Stimulated activated CD4-positive, alpha-beta T cell treated with anti-CD3 and anti-CD28 coated beads, Interleukin-12 subunit alpha, Interleukin-12 subunit beta, amount 100 ng/mL, for 24 hours (primary cell): ENCODE measurements around the gene RPS3.

ENCODE experiments used
- DNase-seq, 2 experiments: peaks; one replicate each; pipeline ENCODE4 v3.0.0-alpha.2; 2020; ENCODE audit warnings: low read depth in 2 of 2

RPS3 gene

DNA sequence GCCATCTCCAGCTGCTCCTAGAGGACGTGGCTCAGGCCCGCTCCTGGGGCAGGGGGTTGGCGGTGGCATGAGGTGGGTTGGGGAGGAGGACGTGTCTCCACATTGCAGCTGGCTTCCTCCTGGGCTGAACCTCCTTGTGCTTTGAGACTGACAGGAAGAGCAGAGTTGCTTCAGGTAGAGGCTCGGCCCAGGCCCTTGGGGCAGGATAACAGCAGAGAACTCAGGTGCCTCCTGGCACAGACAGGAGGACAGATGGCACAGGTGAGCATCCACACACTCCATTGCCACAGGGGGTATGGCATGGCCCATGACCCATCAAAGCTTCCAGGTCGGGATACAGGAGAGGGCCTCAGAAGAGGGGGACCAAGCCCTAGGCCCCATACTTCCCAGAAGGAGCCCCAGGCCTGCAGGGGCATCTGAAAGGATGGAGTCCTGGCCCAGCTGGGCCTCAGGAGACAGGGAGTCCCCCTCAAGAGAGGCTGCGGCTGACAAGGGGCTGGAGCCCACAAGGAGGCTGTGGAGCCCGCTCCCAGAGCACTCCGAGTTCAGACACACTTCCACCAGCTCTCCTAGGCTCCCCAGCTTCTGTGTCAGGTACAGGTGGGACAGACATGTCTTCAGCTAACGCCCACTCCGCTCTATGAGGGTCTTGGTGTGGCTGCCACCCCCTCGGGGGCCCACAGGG lies 35.7 kb downstream of the RPS3 start:
- no peak for DNase-seq

DNA sequence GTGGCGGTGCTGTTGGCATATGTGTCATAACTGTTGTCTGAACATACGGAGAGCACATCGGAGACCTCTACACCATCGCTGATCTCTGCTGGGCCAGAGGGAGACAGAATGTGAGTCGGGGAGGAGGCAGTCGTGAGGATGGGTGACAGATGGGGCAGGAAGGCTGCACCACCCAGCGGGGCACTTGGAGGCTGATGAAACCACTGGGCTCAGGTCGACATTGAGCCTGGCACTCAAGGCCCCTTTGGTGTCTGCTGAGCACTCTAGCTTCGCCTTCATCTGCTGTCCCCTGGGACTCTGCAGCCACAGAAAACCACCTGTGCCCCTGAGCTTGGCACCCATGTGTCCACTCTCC lies 36.2 kb downstream of the RPS3 start:
- no peak for DNase-seq

DNA sequence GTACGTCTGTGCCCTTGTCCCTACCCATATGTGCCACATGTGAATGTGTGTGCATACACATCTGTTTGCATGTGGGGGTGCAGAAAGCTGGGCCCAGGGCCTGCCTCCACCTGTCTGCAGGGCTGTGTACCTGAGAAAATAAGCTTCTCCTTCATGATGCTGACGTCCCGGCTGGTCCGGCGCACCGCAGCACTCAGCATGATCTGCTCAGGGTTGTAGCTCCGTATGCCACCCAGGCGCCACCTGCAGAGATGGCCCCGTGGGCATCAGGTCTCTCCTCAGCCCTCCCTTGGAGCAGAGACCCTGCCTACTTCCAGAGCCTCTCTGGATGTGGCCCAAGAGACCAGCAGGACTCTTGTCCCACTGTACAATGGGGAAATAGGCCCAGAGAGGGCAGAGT lies 37.5 kb downstream of the RPS3 start:
- DNase-seq, result no peak

DNA sequence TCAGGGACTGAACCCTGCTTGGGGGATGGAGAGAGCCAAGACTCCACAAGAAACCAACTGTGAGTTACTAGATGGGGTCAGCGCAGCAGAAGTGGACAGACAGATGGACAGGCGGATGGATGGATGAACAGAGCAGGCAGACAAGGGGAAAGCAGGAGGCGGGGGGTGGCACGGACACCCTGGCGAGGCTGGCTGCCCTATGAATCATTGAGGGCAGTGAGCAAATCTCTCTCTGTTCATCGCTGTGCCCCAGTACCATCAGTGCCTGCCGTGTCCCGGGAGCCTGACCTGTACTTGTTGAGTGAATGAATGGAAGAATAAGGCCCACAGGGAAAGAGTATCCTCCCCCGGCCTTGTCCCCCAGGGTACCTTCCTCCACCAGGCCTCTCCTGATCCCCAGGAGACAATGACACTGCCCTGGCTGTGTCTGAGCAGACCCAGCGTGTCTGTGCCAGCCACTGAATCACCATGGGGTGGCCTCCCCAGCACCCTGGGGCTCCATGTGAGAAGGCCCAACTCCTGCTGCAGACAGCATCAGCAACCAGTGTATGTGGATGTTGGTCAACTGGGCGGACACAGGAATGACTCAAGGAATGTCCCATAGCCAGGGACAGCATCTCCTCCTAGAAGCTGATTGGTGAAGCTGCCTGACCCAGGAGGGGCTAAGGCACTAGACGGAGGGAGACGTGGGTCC lies 38.8 kb downstream of the RPS3 start:
- no peak for DNase-seq

DNA sequence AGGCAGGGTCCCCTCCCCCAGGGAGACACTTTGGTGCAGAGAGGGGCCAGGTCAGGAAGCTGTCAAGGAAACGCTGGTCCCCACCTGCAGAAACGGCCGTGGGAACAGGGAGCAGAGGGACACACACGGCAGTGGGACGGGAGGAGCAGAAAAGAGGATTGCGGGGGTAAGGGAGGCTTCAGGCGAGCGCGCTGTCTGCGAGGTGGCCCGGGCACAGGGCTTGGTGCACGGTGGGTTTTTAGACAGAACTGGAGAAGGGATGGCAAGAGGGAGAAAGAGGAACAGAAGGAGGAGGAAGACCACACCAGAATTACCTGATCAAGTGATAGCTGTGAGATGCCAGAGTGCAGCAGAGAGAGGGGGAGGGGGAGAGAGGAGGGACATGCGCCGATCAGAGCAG lies 39.7 kb downstream of the RPS3 start:
- no peak for DNase-seq

DNA sequence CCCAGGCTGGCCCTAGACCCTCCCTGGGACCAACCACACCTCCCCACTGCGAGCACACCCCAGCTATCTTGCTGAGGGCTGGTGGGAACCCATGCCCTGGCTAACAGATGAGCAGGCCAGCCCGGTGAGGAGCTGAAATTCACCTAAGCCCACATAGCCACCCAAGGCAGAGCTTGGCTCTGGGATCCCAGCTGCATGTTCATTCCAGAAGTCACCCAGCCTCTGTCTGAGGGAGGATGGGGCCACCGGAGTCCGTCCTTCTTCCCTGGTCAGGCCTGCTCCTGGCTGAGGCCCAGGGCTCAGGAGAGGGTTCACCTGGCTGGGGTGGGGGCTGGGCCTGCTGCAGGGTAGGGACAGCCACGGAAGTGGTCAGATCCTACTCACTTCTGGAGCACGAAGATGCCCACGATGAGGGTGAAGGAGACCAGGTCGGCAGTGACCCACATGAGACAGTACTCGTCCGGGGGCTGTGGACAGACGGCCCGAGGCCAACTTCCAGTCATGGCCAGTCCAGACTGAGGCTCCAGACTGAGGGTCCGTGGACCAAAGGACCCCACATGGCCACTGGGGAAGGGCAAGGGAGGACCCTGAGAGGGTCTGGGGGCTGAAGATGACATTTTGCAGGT lies 40.3 kb downstream of the RPS3 start:
- DNase-seq, result no peak

DNA sequence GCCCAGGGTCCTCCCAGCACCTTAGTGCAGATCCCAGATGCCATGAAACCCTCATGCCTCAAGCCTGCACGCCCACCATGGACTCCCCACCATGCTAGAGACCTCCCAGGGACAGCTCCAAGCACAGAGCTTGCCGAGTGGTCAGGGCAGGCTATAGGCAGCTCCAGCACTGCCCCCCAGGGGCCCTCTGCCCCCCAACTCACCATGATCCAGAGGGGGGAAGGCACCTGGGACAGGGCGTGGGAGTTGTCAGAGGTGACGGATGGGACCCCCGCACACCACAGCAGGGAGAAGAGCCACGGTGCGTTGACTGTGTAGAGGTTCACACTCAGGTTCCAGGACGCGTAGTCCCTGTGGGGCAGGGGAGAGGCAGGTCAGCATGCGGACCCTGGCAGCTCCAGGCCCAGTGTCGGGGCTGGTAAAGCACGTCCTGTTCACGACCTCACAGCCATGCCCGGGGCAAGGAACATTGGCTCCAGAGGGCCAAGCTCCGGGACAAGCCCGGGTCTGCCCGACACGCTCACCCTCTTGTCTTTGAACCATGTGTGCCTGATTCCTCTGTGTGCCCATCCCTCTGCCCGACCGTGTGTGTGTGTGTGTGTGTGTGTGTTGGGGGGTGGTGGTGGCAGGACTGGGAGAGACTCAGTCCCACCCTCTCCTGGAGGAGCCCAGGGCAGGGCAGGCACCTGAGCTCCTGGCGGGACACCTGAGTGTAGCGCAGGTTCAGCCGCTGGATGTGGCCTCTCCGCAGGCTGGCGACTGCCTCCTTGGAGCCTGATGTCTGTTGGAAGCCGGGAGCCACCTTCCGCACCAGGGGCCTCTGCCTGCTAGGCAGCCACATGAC lies 41.9 kb downstream of the RPS3 start:
- no peak for DNase-seq

DNA sequence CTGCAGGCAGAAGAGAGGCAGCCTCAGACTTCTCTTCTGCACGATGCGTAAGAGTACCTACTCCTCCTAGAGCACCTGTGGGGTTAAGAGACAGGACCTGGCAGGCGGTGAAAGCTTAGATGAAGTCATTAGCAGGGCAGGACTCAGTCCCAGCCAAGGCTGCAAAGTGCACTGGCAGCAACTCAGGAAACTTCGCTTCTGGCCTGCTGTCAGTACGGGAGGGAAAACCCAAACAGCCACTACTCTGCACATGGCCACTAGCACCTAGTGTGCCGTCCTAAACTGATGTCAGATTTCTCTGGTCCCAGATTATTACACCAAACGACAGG lies 42.5 kb downstream of the RPS3 start:
- DNase-seq, result no peak

DNA sequence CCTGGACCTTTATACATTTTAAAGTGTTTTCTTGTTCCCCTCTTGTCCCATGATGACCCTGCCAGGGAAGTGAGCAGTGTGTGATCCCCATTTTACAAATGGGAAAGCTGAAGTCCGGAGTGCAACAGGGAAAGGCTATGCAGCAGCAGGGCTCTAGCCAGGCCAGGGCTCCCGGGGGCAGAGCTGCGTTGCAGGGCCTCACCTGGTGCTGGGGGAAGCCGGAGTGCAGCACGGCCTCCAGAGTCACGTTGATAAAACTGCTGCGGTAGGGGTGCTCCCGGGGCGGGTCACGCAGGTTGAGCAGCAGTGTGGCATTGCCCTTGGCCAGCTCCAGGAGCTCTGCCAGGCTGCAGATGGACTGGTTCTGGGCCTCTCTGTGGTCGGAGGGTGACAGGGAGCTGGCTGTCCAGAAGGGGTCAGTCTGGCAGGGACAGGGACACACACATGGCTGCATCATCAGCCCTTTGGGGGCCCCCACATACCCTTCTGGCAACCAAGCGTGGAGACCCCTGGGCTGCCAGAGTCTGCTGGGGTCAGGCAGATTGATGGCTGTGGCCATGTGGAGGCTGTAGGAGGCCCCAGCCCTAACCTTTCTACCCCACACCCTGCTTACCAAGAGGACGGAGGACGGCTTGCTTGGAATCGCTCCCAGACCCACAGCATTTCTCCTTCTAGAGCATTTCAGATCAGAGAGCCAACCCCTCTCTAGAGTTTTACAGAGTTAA lies 43.0 kb downstream of the RPS3 start:
- DNase-seq, result no peak

DNA sequence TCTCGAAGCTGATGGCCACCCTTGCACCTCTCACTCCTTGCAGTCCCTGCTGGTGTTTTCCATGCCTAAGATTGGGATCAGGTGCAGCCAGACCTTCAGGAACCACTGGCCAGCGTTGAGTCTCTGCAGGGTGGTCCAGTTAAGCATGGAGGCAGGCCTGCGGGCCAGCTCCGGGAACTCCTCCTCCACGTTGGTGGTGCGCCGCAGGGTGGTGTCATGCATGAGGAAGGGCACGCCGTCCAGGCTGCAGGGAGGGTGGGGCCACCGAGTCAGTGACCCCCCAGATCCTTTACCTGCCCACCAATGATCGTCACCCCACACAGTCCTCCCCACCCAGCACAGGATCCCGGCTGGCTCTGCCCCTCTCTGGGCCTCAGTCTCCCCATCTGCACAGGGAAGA lies 43.7 kb downstream of the RPS3 start:
- no peak for DNase-seq

DNA sequence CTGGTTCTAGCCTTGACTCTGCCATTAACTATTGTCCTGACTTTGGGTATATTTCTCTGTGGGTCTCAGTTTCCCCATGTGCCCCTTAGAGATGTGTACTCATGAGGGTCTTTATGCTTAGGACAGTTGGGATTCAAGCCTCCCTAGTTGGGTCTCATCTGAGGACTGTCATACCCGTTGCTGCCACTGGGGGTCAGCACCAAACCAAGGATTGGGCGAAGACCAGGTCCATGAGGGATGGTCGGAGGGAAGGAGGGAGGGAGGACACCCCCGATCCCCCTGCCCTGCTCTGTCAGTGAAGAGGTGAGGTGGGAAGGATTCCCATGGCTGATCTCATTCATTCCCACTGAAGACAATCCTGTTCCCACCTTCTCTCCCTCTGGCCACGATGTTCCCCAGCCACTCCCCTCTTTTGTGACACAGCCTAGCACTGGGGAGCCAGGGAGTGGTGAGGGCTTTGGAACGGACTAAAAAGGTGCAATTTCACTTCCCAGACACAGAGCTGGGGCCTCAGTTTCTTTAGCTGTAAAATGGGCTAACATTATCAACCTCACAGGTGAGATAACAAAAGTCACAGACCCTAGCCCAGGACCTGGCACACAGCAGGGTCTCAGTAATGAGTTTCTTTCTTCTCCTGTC lies 46.1 kb downstream of the RPS3 start:
- peak; percentile 49 to 72 for DNase-seq

DNA sequence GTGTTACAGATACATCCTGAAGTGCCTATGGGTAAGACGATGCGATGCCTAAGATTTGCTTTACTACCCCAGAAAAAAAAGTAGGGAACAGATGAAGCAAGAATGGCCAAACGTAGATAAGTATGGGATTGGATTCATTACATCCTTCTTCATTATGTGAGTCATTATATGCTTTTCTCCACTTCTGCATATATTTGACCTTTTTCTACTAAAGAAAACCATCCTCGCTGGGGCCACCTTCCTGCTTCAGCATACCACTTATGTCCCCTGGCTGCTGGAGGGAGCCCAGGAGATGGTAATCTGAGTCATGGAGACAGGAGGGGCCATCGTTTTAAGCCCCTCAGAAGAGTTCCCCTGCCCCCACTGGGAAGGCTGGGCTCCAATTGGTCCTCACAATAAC lies 48.1 kb downstream of the RPS3 start:
- DNase-seq, result no peak

DNA sequence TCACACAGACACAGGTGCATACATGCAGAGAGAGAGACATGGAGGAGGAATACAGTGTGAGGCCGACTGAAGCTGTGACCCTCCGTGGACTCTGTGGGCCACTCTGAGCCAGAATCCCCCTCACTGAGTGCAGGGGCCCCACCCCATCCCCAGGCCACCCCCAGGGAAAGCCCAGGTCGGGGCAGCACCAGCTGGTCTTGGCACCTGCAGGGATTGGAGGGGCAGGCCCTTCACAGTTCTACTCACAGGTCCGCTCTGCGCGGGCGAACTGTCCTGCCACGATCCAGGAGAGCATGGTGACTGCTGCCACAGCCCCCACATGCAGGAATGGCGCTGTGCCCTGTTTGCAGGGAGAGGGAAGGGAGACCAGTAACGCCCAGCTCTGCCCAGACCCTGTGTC lies 50.0 kb downstream of the RPS3 start:
- DNase-seq, result no peak

DNA sequence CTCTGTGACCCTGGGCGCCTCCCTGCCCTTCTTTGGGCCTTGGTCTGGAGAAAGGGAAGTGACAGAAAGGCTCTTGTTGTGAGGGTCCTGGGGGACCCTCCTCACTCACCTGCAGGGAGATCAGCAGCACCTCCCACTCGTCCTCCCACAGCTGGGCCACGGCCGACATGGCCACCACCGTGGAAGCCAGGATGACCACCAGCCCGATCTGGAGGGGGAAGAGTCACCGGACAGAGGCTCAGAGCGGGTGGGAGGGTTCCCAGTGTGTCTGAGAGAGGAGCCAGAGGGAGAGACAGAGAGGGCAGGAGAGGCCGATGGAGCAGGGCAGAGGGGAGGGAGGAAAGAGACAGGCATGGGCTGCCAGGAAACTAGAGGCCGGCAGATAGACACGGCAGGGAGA lies 50.5 kb downstream of the RPS3 start:
- no peak for DNase-seq

DNA sequence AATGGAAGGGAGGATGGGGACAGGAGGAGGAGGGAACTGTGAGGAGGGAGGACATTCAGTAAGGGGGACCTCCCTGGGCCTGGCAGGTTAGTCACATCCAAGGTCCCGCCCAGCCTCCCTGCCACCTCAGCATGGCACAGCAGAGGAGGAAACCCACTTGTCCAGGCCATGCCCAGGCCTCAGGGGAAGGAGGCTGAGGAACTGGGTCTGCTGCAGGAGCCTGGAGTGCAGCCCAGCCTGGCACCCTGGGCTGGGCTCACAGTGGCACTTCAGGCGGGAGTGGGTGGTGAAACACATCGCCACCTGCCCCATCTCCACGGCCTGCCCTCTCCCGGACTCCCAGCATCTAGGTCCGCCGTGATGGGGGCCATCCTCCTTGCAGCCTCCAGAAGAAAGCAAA lies 50.9 kb downstream of the RPS3 start:
- DNase-seq, result no peak

DNA sequence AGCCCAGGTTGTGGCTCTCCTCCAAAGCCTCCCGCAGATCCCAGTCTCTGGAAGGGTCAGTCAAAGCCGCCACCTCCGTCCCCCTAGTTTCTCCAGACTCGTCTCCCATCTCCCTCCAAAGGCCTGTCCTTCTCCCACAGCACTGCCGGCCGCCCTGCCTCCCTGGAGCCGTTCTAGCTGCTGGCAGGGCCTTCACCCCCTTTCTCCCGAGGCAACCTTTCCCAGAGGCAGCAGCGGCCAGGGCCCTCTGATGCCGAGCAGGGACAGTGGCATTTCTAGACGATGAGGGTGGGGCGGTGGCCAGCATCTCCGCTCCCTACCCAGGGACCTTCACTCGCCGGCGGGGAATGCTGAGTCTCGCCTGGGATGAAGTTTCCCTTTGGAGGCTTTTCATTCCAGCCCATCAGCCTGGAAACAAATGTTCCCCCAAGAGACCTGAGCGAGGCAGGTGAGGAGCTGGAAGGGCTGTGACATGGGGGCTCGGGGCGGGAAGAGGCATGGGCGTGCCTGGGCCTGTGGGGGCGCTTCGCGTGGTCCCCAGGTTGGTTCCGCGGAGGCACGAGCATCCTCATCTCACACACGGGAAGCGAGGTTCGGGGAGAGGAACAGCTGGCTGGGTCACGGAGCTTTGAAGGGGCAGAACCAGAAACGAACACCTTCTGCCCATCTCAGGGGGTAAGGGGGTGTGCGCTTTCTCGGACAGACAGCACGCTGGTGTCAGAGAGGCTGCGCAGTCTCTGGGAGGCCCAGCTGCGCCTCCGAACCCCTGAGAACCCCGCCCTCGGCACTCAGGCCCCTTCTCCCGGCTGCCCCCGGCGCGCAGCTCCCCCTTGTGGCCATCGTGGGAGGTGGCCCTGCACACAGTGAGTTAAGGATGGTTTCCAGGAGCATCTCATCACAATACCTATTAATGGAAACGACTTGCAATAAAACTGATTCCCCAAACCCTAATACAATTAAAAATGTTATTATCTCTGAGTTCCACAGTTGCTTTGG lies 51.8 kb downstream of the RPS3 start:
- DNase-seq, result peak in 1 of 2 experiments; percentile 28

DNA sequence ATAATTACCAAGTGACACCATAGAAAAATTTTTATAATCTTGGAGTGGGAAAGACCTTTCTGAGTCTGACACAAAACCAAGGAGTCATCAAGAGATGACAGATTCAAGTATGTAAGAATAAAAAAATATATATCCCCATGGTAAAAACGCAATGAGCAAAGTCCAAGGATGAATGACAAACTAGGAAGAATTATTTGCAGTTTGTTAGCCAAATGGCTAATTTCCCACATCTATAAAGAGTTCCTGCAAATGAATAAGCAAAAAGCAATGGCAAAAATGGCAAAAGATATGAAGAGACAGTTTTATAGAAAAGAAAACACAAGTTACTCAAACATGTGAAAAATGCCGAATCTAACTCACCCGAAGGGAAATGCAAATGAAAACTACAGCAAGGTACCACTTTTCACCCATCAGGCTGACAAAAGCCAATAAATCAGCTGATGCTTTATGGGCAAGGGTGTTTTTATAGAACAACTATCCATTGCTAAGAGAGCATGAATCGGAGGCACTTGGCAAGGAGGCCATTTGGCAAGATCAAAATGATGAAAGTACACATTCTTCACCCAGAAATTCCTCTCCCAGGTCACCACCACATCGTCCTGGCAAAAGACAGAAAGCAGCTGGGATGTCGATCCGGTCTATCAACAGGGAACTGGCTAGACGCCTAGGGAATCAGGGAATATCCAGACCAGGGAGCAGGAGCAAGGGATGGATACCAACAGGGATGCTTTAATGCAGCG lies 54.8 kb downstream of the RPS3 start:
- DNase-seq, result no peak

DNA sequence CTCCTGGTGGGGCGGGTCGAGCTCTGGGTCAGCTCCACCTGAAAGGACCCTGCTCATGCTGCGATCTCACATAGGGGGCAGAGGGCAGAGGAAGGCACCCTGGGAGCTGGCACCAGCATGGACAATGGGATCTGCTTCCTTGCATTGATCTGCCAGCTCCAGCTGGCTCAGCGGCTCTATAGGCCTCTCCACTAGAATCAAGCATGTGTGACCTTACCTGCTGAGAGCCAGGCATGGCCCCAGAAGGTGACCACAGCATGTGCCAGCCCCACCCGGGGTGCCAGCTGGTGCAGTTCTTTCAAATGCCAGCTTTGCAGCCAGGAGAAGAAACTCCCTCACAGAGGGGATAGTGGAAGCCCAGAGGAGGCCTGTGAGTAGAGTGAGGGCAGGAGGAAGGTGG lies 55.7 kb downstream of the RPS3 start:
- DNase-seq, result no peak
